HG03039 (cell line): ENCODE data around the gene ARHGAP19.

Source experiments
- ATAC-seq: cut with Tn5 transposase; IDR thresholded peaks from one replicate; pipeline ENCODE4 v1.9.1; 2021; ENCODE audit warnings: mild to moderate bottlenecking, moderate library complexity; ENCODE audit not compliant: unreplicated experiment

Gene ARHGAP19

GRCh38 chr10:97292097-97292861 lies at the start of gene ARHGAP19:
TSS of gene ARHGAP19 (minus strand) at chr10:97292637. CDS start at chr10:97292627, 10 bp downstream.
- peak; percentile 96 for ATAC-seq

- ATAC-seq = no peak
These were observed 49.0 kb upstream of the ARHGAP19 start for GRCh38 chr10:97341416-97341815.

GRCh38 chr10:97338041-97338440 lies 45.6 kb upstream of the ARHGAP19 start:
- no peak for ATAC-seq

GRCh38 chr10:97336942-97337831 lies 44.8 kb upstream of the ARHGAP19 start:
- ATAC-seq = no peak

GRCh38 chr10:97336446-97336845 lies 44.0 kb upstream of the ARHGAP19 start:
- no peak for ATAC-seq

GRCh38 chr10:97336006-97336405 lies 43.6 kb upstream of the ARHGAP19 start:
- no peak for ATAC-seq

GRCh38 chr10:97335188-97335619 lies 42.8 kb upstream of the ARHGAP19 start:
- ATAC-seq = no peak

GRCh38 chr10:97334370-97335175 lies 42.1 kb upstream of the ARHGAP19 start, which contains the start of gene FRAT2:
TSS of gene FRAT2 (minus strand) at chr10:97334729. CDS start at chr10:97334572, 157 bp downstream.
- peak; percentile 80 for ATAC-seq

GRCh38 chr10:97333601-97334369 lies 41.3 kb upstream of the ARHGAP19 start:
- peak; percentile 10 for ATAC-seq

- no peak for ATAC-seq
These were observed 40.8 kb upstream of the ARHGAP19 start for GRCh38 chr10:97333351-97333600.

- ATAC-seq = no peak
These were observed 40.3 kb upstream of the ARHGAP19 start for GRCh38 chr10:97332591-97333350.

- no peak for ATAC-seq
These were observed 38.8 kb upstream of the ARHGAP19 start for GRCh38 chr10:97331153-97331703.

- ATAC-seq = no peak
These were observed 37.3 kb upstream of the ARHGAP19 start for GRCh38 chr10:97329766-97330165.

- no peak for ATAC-seq
These were observed 36.4 kb upstream of the ARHGAP19 start for GRCh38 chr10:97328646-97329453.

- ATAC-seq = no peak
These were observed 35.2 kb upstream of the ARHGAP19 start for GRCh38 chr10:97327348-97328294.

GRCh38 chr10:97325754-97326153 lies 33.3 kb upstream of the ARHGAP19 start:
- no peak for ATAC-seq

- no peak for ATAC-seq
These were observed 31.1 kb upstream of the ARHGAP19 start for GRCh38 chr10:97323501-97323900.
